NCI-H748 (cell line): ENCODE measurements around the gene AMPD2.

Experiments used
- DNase-seq: peaks from one replicate; lab custom pipeline; 2025; ENCODE audit not compliant: unreplicated experiment; lab: John Stamatoyannopoulos, UW

Gene AMPD2

GRCh38 chr1:109616391-109616790, 3.2 kb upstream of the AMPD2 start:
- DNase-seq, result no peak

- no peak for DNase-seq
These were observed 2.3 kb upstream of the AMPD2 start for GRCh38 chr1:109617291-109617801.

GRCh38 chr1:109618661-109619575, 719 bp upstream of the AMPD2 start:
- DNase-seq, result no peak

- no peak for DNase-seq
These were observed 759 bp downstream of the AMPD2 start for GRCh38 chr1:109620401-109620791.

- peak; percentile 96 for DNase-seq
These were observed 1.2 kb downstream of the AMPD2 start for GRCh38 chr1:109620841-109621286.

- peak; percentile 28 for DNase-seq
These were observed 1.9 kb downstream of the AMPD2 start for GRCh38 chr1:109621379-109622136.

GRCh38 chr1:109622137-109622892, 2.7 kb downstream of the AMPD2 start:
- DNase-seq, result no peak

GRCh38 chr1:109622895-109623294, 3.3 kb downstream of the AMPD2 start:
- DNase-seq, result no peak

GRCh38 chr1:109623601-109624161, 4.0 kb downstream of the AMPD2 start:
- DNase-seq, result no peak

GRCh38 chr1:109624201-109625010, 4.8 kb downstream of the AMPD2 start:
- no peak for DNase-seq

GRCh38 chr1:109625176-109625575, 5.5 kb downstream of the AMPD2 start:
- no peak for DNase-seq

- no peak for DNase-seq
These were observed 6.2 kb downstream of the AMPD2 start for GRCh38 chr1:109625601-109626560.

- no peak for DNase-seq
These were observed 7.2 kb downstream of the AMPD2 start for GRCh38 chr1:109626682-109627408.

- no peak for DNase-seq
These were observed 8.2 kb downstream of the AMPD2 start for GRCh38 chr1:109627692-109628399.

- no peak for DNase-seq
These were observed 9.1 kb downstream of the AMPD2 start for GRCh38 chr1:109628540-109629321.

- no peak for DNase-seq
These were observed 9.9 kb downstream of the AMPD2 start for GRCh38 chr1:109629372-109630030.
